ENCODE measurements around the gene CLDN14. TPM values are rescaled to one million over a fixed set of nuclear protein-coding genes. Genes with fewer than 3 reads are reported as not detected.

CLDN14 gene
- total RNA-seq, 1 experiment from 2014 or later: 8.9 TPM

- ChIA-PET CTCF (no interaction called here), POLR2A (ENCODE audit: unreplicated experiment) (no interaction called here)
- TF ChIP-seq CTCF (conservative IDR thresholded peaks at IDR 0.05; ENCODE audit: low read depth, low read length): no peak
- TF ChIP-seq EZH2phosphoT487 (IDR thresholded peaks at IDR 0.05; ENCODE audit: borderline replicate concordance, low read length): no peak
- TF ChIP-seq EZH2 (IDR thresholded peaks at IDR 0.05; ENCODE audit: low read length, unreplicated experiment): no peak
- Histone ChIP-seq H3K27ac (ENCODE audit: low read length) (no peak overlapping the region), H4K20me1 (ENCODE audit: low read length) (no peaks in the 10 kb centered on the region), H2AFZ (ENCODE audit: low read length) (no peak overlapping the region), H3K9ac (ENCODE audit: low read length) (no peak overlapping the region), H3F3A (ENCODE audit: low read length, unreplicated experiment) (peaks cover 9% of the 10 kb centered on the region), H3K27me3 (ENCODE audit: low read length) (no peaks in the 10 kb centered on the region), H3K4me1 (ENCODE audit: insufficient read depth, low read length) (peaks cover 45% of the 10 kb centered on the region), H3K79me2 (ENCODE audit: low read length) (peaks cover 12% of the 10 kb centered on the region), H3K4me2 (ENCODE audit: low read length) (no peak overlapping the region), H3K9me3 (ENCODE audit: low read length) (no peaks in the 10 kb centered on the region), H3K4me3 (ENCODE audit: low read length) (no peak overlapping the region), H3K36me3 (ENCODE audit: low read depth, low read length) (no peaks in the 10 kb centered on the region), H3K9me2 (replicated peaks; ENCODE audit: low read length) (no peaks in the 10 kb centered on the region)
- ATAC-seq (no peak), DNase-seq (no peak)
- no TSS peak for BruUV-seq (replicated peaks)
- intact Hi-C loops (cut with micrococcal nuclease): no loop called here
Observed at GRCh38 chr21:36474591-36474990, 5.3 kb downstream of the CLDN14 start.

GRCh38 chr21:36473203-36473602 is 6.7 kb downstream of the CLDN14 start:
- Histone ChIP-seq H3K27me3 (ENCODE audit: low read length) (no peaks in the 10 kb centered on the region), H3K36me3 (ENCODE audit: low read depth, low read length) (no peaks in the 10 kb centered on the region), H3K79me2 (ENCODE audit: low read length) (peaks cover 10% of the 10 kb centered on the region), H4K20me1 (ENCODE audit: low read length) (no peaks in the 10 kb centered on the region), H3K4me3 (ENCODE audit: low read length) (no peak overlapping the region), H2AFZ (ENCODE audit: low read length) (no peak overlapping the region), H3K9me3 (ENCODE audit: low read length) (no peaks in the 10 kb centered on the region), H3F3A (ENCODE audit: low read length, unreplicated experiment) (peaks cover 5% of the 10 kb centered on the region), H3K27ac (ENCODE audit: low read length) (no peak overlapping the region), H3K9ac (ENCODE audit: low read length) (no peak overlapping the region), H3K9me2 (replicated peaks; ENCODE audit: low read length) (no peaks in the 10 kb centered on the region), H3K4me1 (ENCODE audit: insufficient read depth, low read length) (peaks cover 35% of the 10 kb centered on the region), H3K4me2 (ENCODE audit: low read length) (no peak overlapping the region)
- POLR2A ChIA-PET (ENCODE audit: unreplicated experiment): no interaction called here
- ATAC-seq (no peak), DNase-seq (no peak)
- intact Hi-C loops (cut with micrococcal nuclease): no loop called here
- CTCF ChIA-PET: no interaction called here
- no TSS peak for BruUV-seq (replicated peaks)
- TF ChIP-seq CTCF (conservative IDR thresholded peaks at IDR 0.05; ENCODE audit: low read depth, low read length): no peak
- no peak for TF ChIP-seq EZH2phosphoT487 (IDR thresholded peaks at IDR 0.05; ENCODE audit: borderline replicate concordance, low read length)
- TF ChIP-seq EZH2 (IDR thresholded peaks at IDR 0.05; ENCODE audit: low read length, unreplicated experiment): no peak

- Histone ChIP-seq H3K36me3 (ENCODE audit: low read depth, low read length) (no peaks in the 10 kb centered on the region), H3K9ac (ENCODE audit: low read length) (peak overlapping the region; percentile 75; the same call in 1 of the 2 replicates), H3K27me3 (ENCODE audit: low read length) (no peaks in the 10 kb centered on the region), H3K9me2 (replicated peaks; ENCODE audit: low read length) (no peaks in the 10 kb centered on the region), H3K4me3 (ENCODE audit: low read length) (no peak overlapping the region), H3K79me2 (ENCODE audit: low read length) (peaks cover 15% of the 10 kb centered on the region), H3K9me3 (ENCODE audit: low read length) (no peaks in the 10 kb centered on the region), H4K20me1 (ENCODE audit: low read length) (no peaks in the 10 kb centered on the region), H3K4me2 (ENCODE audit: low read length) (0 out of 2 replicates have a peak overlapping the region, but pooled peaks have one; percentile 65), H2AFZ (ENCODE audit: low read length) (no peak overlapping the region), H3K4me1 (ENCODE audit: insufficient read depth, low read length) (peaks cover 28% of the 10 kb centered on the region), H3F3A (ENCODE audit: low read length, unreplicated experiment) (peaks cover 5% of the 10 kb centered on the region), H3K27ac (ENCODE audit: low read length) (peak overlapping the region; percentile 98)
- intact Hi-C loops (cut with micrococcal nuclease): no loop called here
- ATAC-seq (no peak), DNase-seq (no peak)
- ChIA-PET POLR2A (ENCODE audit: unreplicated experiment) (no interaction called here), CTCF (no interaction called here)
- BruUV-seq (replicated peaks): no TSS peak
- TF ChIP-seq EZH2 (IDR thresholded peaks at IDR 0.05; ENCODE audit: low read length, unreplicated experiment) (no peak), CTCF (conservative IDR thresholded peaks at IDR 0.05; ENCODE audit: low read depth, low read length) (no peak), EZH2phosphoT487 (IDR thresholded peaks at IDR 0.05; ENCODE audit: borderline replicate concordance, low read length) (no peak)
Observed at GRCh38 chr21:36472377-36472776, 7.5 kb downstream of the CLDN14 start.
